ENCODE results near the gene NAP1L4.

DNA sequence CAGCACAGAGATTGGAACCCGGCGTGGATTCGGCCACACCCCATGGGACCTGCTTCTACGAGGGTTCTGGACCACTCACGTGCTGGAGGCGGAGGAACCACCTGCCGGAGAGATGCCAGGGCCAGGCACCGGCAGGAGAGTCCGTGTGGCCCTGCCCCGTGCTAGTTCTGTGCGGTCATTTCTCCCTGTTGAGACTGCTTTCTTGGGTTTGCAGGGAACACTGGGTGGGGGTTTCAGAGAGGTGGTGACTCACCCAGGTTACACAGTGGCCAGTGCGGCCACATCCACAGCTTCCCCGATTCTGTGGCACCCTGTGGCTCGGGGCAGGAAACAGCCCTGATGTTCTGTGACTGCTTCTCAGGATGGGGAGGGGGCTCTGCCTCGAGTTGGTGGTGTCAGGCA is 59.3 kb downstream of the NAP1L4 start:
- TF ChIP-seq, protein P1, sequence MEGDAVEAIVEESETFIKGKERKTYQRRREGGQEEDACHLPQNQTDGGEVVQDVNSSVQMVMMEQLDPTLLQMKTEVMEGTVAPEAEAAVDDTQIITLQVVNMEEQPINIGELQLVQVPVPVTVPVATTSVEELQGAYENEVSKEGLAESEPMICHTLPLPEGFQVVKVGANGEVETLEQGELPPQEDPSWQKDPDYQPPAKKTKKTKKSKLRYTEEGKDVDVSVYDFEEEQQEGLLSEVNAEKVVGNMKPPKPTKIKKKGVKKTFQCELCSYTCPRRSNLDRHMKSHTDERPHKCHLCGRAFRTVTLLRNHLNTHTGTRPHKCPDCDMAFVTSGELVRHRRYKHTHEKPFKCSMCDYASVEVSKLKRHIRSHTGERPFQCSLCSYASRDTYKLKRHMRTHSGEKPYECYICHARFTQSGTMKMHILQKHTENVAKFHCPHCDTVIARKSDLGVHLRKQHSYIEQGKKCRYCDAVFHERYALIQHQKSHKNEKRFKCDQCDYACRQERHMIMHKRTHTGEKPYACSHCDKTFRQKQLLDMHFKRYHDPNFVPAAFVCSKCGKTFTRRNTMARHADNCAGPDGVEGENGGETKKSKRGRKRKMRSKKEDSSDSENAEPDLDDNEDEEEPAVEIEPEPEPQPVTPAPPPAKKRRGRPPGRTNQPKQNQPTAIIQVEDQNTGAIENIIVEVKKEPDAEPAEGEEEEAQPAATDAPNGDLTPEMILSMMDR (IDR thresholded peaks at IDR 0.05): no peak
- TF ChIP-seq RORB (CRISPR knock-in tag; IDR thresholded peaks at IDR 0.05): no peak
- no peak for TF ChIP-seq ELF4 (CRISPR knock-in tag; IDR thresholded peaks at IDR 0.05; ENCODE audit: low read depth)
- TF ChIP-seq, protein P2, sequence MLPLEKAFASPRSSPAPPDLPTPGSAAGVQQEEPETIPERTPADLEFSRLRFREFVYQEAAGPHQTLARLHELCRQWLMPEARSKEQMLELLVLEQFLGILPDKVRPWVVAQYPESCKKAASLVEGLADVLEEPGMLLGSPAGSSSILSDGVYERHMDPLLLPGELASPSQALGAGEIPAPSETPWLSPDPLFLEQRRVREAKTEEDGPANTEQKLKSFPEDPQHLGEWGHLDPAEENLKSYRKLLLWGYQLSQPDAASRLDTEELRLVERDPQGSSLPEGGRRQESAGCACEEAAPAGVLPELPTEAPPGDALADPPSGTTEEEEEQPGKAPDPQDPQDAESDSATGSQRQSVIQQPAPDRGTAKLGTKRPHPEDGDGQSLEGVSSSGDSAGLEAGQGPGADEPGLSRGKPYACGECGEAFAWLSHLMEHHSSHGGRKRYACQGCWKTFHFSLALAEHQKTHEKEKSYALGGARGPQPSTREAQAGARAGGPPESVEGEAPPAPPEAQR (CRISPR knock-in tag; IDR thresholded peaks at IDR 0.05): no peak
- no peak for TF ChIP-seq ZNF121 (CRISPR knock-in tag; IDR thresholded peaks at IDR 0.05)
- TF ChIP-seq, protein P3, sequence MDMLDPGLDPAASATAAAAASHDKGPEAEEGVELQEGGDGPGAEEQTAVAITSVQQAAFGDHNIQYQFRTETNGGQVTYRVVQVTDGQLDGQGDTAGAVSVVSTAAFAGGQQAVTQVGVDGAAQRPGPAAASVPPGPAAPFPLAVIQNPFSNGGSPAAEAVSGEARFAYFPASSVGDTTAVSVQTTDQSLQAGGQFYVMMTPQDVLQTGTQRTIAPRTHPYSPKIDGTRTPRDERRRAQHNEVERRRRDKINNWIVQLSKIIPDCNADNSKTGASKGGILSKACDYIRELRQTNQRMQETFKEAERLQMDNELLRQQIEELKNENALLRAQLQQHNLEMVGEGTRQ (CRISPR knock-in tag; IDR thresholded peaks at IDR 0.05): no peak
- TF ChIP-seq, protein P4, sequence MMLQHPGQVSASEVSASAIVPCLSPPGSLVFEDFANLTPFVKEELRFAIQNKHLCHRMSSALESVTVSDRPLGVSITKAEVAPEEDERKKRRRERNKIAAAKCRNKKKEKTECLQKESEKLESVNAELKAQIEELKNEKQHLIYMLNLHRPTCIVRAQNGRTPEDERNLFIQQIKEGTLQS (CRISPR knock-in tag; conservative IDR thresholded peaks at IDR 0.05): no peak
- TF ChIP-seq, protein P5, sequence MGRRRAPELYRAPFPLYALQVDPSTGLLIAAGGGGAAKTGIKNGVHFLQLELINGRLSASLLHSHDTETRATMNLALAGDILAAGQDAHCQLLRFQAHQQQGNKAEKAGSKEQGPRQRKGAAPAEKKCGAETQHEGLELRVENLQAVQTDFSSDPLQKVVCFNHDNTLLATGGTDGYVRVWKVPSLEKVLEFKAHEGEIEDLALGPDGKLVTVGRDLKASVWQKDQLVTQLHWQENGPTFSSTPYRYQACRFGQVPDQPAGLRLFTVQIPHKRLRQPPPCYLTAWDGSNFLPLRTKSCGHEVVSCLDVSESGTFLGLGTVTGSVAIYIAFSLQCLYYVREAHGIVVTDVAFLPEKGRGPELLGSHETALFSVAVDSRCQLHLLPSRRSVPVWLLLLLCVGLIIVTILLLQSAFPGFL (CRISPR knock-in tag; IDR thresholded peaks at IDR 0.05; ENCODE audit: borderline replicate concordance): no peak

Data from WTC11 (cell line).